Endothelial cell of coronary artery (primary cell): Measurements from ENCODE around the gene VPS45. TPM values are rescaled to one million over a fixed set of nuclear protein-coding genes. Genes with fewer than 3 reads are reported as not detected.

ENCODE experiments used
- total RNA-seq: library from RNA; depleted of rRNA; stranded (reverse); fragments of >200 nt; gene quantifications from 2 replicates; pipeline ENCODE4 v1.2.3, GENCODE V29; 2014

VPS45 gene
- 21.7 and 26.6 TPM in 2 replicates for total RNA-seq

GRCh38 chr1:150067184-150068108 lies at the start of gene VPS45:
Gene VPS45, plus strand, starts transcription at chr1:150067776. Its CDS starts 82 bp downstream, at chr1:150067858.

GRCh38 chr1:150149271-150150132 lies 81.9 kb downstream of the VPS45 start, which contains the start of gene PLEKHO1:
Gene PLEKHO1, plus strand, starts transcription at chr1:150149916. Its CDS starts 342 bp downstream, at chr1:150150258.

Other genes with a start within 250 kb of the VPS45 start
- 5.5 and 10.8 TPM in 2 replicates for gene BOLA1, start 168.2 kb upstream of the VPS45 start, total RNA-seq
- 0.54 and 1.6 TPM in 2 replicates for gene SV2A, start 149.9 kb upstream of the VPS45 start, total RNA-seq
- gene SF3B4, start 140.0 kb upstream of the VPS45 start, total RNA-seq, result 8.8 and 11.9 TPM in 2 replicates
- 2.8 and 5.3 TPM in 2 replicates for gene MTMR11, start 130.9 kb upstream of the VPS45 start, total RNA-seq
- 12.1 and 13.6 TPM in 2 replicates for gene OTUD7B, start 57.0 kb upstream of the VPS45 start, total RNA-seq
- 72.2 and 102 TPM in 2 replicates for gene PLEKHO1, start 82.1 kb downstream of the VPS45 start, total RNA-seq
- gene ANP32E, start 168.3 kb downstream of the VPS45 start, total RNA-seq, result 20.0 and 32.0 TPM in 2 replicates
- not detected in 2 replicates for gene CA14, start 190.0 kb downstream of the VPS45 start, total RNA-seq
- 101 and 131 TPM in 2 replicates for gene APH1A, start 201.2 kb downstream of the VPS45 start, total RNA-seq
- gene C1orf54, start 205.0 kb downstream of the VPS45 start, total RNA-seq, result 41.3 and 104 TPM in 2 replicates
- gene CIART, start 214.8 kb downstream of the VPS45 start, total RNA-seq, result 0.54 and 1.6 TPM in 2 replicates
- gene MRPS21, start 226.1 kb downstream of the VPS45 start, total RNA-seq, result 58.5 and 68.8 TPM in 2 replicates